Measurements from ENCODE around the gene LCN6. TPM values are rescaled to one million over a fixed set of nuclear protein-coding genes. Genes with fewer than 3 reads are reported as not detected.

The LCN6 gene
- total and polyA plus RNA-seq, 3 donors from 2014 or later: 7.8 to 19.1 (median 11.3) TPM

DNA sequence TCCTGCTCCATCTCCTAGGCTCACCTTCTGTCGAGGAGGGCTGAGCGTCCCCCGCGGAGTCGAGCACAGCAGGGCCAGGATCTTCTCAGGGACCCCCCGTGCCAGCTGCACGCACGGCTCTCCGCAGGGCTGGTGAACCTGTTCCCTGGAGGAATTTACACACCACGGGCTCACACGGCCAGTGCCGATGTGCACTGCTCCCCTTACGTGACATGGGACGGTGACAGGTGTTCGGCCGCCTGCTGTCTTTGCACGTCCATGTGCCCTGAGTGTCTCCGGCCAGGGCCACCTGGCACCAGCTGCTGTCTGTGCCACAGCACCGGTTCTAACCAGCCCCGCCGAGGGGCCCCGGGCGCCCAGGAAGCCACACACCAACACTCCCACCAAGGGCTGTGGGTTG lies 52.4 kb downstream of the LCN6 start:
- no peaks in the 10 kb centered on the region for H3K4me1 ChIP-seq
- H3K9me3 ChIP-seq: no peaks in the 10 kb centered on the region
- no peak for DNase-seq
- TF ChIP-seq CTCF (IDR thresholded peaks at IDR 0.05) (no peak), POLR2A (IDR thresholded peaks at IDR 0.05) (no peak)
- H3K4me3 ChIP-seq: no peak overlapping the region
- WGBS, 2 donors: 87 to 91% methylated on average over 12 to 23 of the region's 23 CpGs
- H3K36me3 ChIP-seq (ENCODE audit: low read depth, missing control alignments): no peaks in the 10 kb centered on the region
- H3K27me3 ChIP-seq: no peaks in the 10 kb centered on the region
- no peak overlapping the region for H3K27ac ChIP-seq
- intact Hi-C loops (cut with DNase I; ENCODE audit: low total_unique reads): no loop called here

DNA sequence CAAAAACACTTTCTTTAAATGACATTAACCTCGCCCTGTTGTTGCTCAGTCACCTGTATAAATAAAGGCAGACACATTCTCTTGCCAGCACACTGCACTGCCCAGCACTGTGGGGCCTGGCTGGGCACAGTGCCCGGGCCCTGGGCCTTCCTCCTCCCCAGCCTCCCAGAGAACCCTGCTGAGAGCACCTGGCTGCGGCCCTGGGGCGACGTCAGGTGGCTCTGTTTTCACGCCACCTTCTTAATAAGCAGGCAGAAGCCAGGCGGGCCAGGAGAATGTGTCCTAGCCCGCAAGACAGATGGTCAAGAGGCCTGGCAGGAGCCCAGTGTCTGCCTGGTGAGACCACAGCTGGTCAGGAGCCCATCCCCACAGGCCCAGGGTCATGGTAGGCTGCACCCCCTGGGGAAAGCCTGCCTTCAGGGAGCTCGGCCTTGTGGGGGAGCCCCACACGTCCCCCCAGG lies 52.9 kb downstream of the LCN6 start:
- WGBS, 2 donors: 76 to 83% methylated on average over 2 to 10 of the region's 10 CpGs
- H3K27ac ChIP-seq: no peak overlapping the region
- H3K4me1 ChIP-seq: no peaks in the 10 kb centered on the region
- DNase-seq: no peak
- H3K36me3 ChIP-seq (ENCODE audit: low read depth, missing control alignments): no peaks in the 10 kb centered on the region
- no peaks in the 10 kb centered on the region for H3K27me3 ChIP-seq
- intact Hi-C loops (cut with DNase I; ENCODE audit: low total_unique reads): no loop called here
- H3K4me3 ChIP-seq: no peak overlapping the region
- TF ChIP-seq POLR2A (IDR thresholded peaks at IDR 0.05) (no peak), CTCF (IDR thresholded peaks at IDR 0.05) (no peak)
- H3K9me3 ChIP-seq: no peaks in the 10 kb centered on the region

DNA sequence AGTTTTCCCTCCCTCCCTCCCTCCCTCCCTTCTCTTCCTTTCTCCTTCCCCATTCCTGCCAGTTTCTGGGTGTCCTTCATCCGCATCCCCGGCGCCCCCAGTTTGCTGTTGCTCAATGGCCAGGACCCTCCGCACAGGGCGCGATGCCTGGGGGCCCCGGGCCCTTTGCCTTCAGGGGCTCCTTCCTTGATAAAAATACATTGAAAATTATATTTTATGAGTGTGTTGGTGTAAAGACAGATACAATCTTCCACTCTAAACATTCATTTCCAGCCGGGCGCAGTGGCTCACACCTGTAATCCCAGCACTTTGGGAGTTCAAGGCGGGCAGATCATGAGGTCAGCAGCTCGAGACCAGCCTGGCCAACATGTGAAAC lies 53.5 kb downstream of the LCN6 start:
- Histone ChIP-seq H3K4me3 (no peak overlapping the region), H3K27ac (no peak overlapping the region), H3K36me3 (ENCODE audit: low read depth, missing control alignments) (no peaks in the 10 kb centered on the region), H3K9me3 (no peaks in the 10 kb centered on the region), H3K4me1 (no peaks in the 10 kb centered on the region), H3K27me3 (no peaks in the 10 kb centered on the region)
- WGBS, 2 donors: 91 to 96% methylated on average over 11 of the region's 11 CpGs
- TF ChIP-seq POLR2A (IDR thresholded peaks at IDR 0.05) (no peak), CTCF (IDR thresholded peaks at IDR 0.05) (no peak)
- DNase-seq: no peak
- intact Hi-C loops (cut with DNase I; ENCODE audit: low total_unique reads): no loop called here

DNA sequence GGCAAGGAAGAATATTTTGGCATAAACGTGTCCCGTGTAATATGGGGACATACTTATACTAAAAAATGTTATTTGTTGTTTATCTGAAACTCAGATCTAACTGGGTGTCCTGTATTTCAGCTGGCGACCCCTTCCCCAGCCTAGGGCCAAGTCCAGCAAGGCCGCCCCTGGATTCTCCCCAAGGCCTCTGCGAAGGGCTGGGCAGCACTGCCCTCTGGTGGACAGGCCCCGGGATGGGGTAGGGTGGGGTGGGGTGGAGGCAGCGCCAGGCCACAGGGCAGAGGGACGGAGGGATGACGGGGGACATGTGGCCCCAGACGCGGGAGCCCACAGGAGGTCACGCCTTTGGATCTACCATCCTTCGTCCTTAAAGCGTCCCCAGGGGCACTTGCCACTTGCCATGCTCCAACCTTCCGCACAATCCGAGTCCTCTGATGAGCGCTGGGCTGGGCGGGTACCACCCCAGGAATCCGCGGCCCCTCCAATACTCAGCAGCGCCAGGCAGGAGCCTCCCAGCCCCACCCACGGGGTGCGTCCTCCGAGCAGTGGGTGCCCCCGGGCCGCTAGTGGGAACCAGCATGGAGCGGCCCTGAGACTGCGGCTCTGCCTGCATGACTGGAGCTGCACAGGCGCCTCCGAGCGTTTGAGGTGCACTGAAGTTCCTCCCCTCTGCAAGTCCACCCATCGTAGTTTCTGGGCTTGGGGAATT lies 54.0 kb downstream of the LCN6 start:
- Histone ChIP-seq H3K36me3 (ENCODE audit: low read depth, missing control alignments) (no peaks in the 10 kb centered on the region), H3K4me1 (no peaks in the 10 kb centered on the region), H3K27me3 (no peaks in the 10 kb centered on the region), H3K27ac (no peak overlapping the region), H3K4me3 (no peak overlapping the region), H3K9me3 (no peaks in the 10 kb centered on the region)
- intact Hi-C loops (cut with DNase I; ENCODE audit: low total_unique reads): no loop called here
- DNase-seq: no peak
- WGBS, 2 donors: 58 to 66% methylated on average over 14 to 32 of the region's 32 CpGs
- TF ChIP-seq CTCF (IDR thresholded peaks at IDR 0.05) (peak in 2 of 3 experiments; percentile 31 to 53), POLR2A (IDR thresholded peaks at IDR 0.05) (no peak)

Small RNAs within 50 kb of the gene (microRNA-seq; reads per million reads assigned to microRNA genes)
- 0 to 1.4 reads per million in 2 donors for gene MIR6722 (ENCODE audit: borderline number of aligned reads in 2 of 2, borderline replicate concordance in 1 of 2)

Small RNAs within 50 kb of the gene (small RNA-seq; reads per million reads assigned to genes)
- 0 to 0.18 reads per million in 2 donors for gene ATP6V1G1P3
- gene MIR6722: 0 reads per million in 2 donors

Other genes starting within 250 kb of the LCN6 start
- 10 to 100 TPM; 32.4 to 34.1 TPM for gene NOTCH1, start 202.5 kb downstream of the LCN6 start, total RNA-seq
- 7.2 TPM for gene NOTCH1, start 202.5 kb downstream of the LCN6 start, polyA plus RNA-seq (ENCODE audit: insufficient read depth, low read depth, low replicate concordance)
- 100 to 1,000 TPM; 101 to 106 TPM for gene EGFL7, start 85.6 kb downstream of the LCN6 start, total RNA-seq
- gene EGFL7, start 85.6 kb downstream of the LCN6 start, polyA plus RNA-seq (ENCODE audit: insufficient read depth, low read depth, low replicate concordance): 68.5 TPM
- 10 to 100 TPM; 46.6 to 52.7 TPM for gene AGPAT2, start 61.1 kb downstream of the LCN6 start, total RNA-seq
- gene AGPAT2, start 61.1 kb downstream of the LCN6 start, polyA plus RNA-seq (ENCODE audit: insufficient read depth, low read depth, low replicate concordance): 34.2 TPM
- 10 to 100 TPM; 28.7 to 36.2 TPM for gene DIPK1B, start 36.0 kb downstream of the LCN6 start, total RNA-seq
- 23.3 TPM for gene DIPK1B, start 36.0 kb downstream of the LCN6 start, polyA plus RNA-seq (ENCODE audit: insufficient read depth, low read depth, low replicate concordance)
- gene LCN10, start 5.6 kb downstream of the LCN6 start, total RNA-seq: 10 to 100 TPM in 1 of 2 donors, 1 to 10 TPM in 1; 8.3 to 11.7 TPM
- 8.7 TPM for gene LCN10, start 5.6 kb downstream of the LCN6 start, polyA plus RNA-seq (ENCODE audit: insufficient read depth, low read depth, low replicate concordance)
- not detected for gene LCN8, start 9.7 kb upstream of the LCN6 start, total RNA-seq
- 2.0 TPM for gene LCN8, start 9.7 kb upstream of the LCN6 start, polyA plus RNA-seq (ENCODE audit: insufficient read depth, low read depth, low replicate concordance)
- under 1 TPM in 1 of 2 donors, not detected in 1; 0.68 TPM for gene LCN15, start 16.0 kb upstream of the LCN6 start, total RNA-seq
- 0.41 TPM for gene LCN15, start 16.0 kb upstream of the LCN6 start, polyA plus RNA-seq (ENCODE audit: insufficient read depth, low read depth, low replicate concordance)
- 100 to 1,000 TPM; 108 to 127 TPM for gene TMEM141, start 42.8 kb upstream of the LCN6 start, total RNA-seq
- gene TMEM141, start 42.8 kb upstream of the LCN6 start, polyA plus RNA-seq (ENCODE audit: insufficient read depth, low read depth, low replicate concordance): 80.4 TPM
- 10 to 100 TPM; 41.1 to 59.8 TPM for gene CCDC183, start 47.8 kb upstream of the LCN6 start, total RNA-seq
- gene CCDC183, start 47.8 kb upstream of the LCN6 start, polyA plus RNA-seq (ENCODE audit: insufficient read depth, low read depth, low replicate concordance): 37.8 TPM
- 100 to 1,000 TPM in 1 of 2 donors, 10 to 100 TPM in 1; 95.1 to 103 TPM for gene RABL6, start 59.4 kb upstream of the LCN6 start, total RNA-seq
- gene RABL6, start 59.4 kb upstream of the LCN6 start, polyA plus RNA-seq (ENCODE audit: insufficient read depth, low read depth, low replicate concordance): 69.1 TPM
- 10 to 100 TPM; 13.1 to 24.6 TPM for gene AJM1, start 94.0 kb upstream of the LCN6 start, total RNA-seq
- gene AJM1, start 94.0 kb upstream of the LCN6 start, polyA plus RNA-seq (ENCODE audit: insufficient read depth, low read depth, low replicate concordance): 4.0 TPM
- 100 to 1,000 TPM; 134 to 146 TPM for gene PHPT1, start 100.9 kb upstream of the LCN6 start, total RNA-seq
- gene PHPT1, start 100.9 kb upstream of the LCN6 start, polyA plus RNA-seq (ENCODE audit: insufficient read depth, low read depth, low replicate concordance): 146 TPM
- 10 to 100 TPM; 18.3 to 21.9 TPM for gene MAMDC4, start 103.8 kb upstream of the LCN6 start, total RNA-seq
- gene MAMDC4, start 103.8 kb upstream of the LCN6 start, polyA plus RNA-seq (ENCODE audit: insufficient read depth, low read depth, low replicate concordance): 8.1 TPM
- gene EDF1, start 117.8 kb upstream of the LCN6 start, total RNA-seq: 100 to 1,000 TPM; 278 to 330 TPM
- gene EDF1, start 117.8 kb upstream of the LCN6 start, polyA plus RNA-seq (ENCODE audit: insufficient read depth, low read depth, low replicate concordance): 368 TPM
- gene TRAF2, start 138.0 kb upstream of the LCN6 start, total RNA-seq: 10 to 100 TPM; 23.7 to 32.9 TPM
- 21.9 TPM for gene TRAF2, start 138.0 kb upstream of the LCN6 start, polyA plus RNA-seq (ENCODE audit: insufficient read depth, low read depth, low replicate concordance)
- gene FBXW5, start 196.2 kb upstream of the LCN6 start, total RNA-seq: 100 to 1,000 TPM; 509 to 749 TPM
- 452 TPM for gene FBXW5, start 196.2 kb upstream of the LCN6 start, polyA plus RNA-seq (ENCODE audit: insufficient read depth, low read depth, low replicate concordance)
- gene C8G, start 196.7 kb upstream of the LCN6 start, total RNA-seq: 1 to 10 TPM; 4.6 to 4.9 TPM
- gene C8G, start 196.7 kb upstream of the LCN6 start, polyA plus RNA-seq (ENCODE audit: insufficient read depth, low read depth, low replicate concordance): 4.6 TPM
- gene LCN12, start 203.7 kb upstream of the LCN6 start, total RNA-seq: 10 to 100 TPM; 11.5 to 27.8 TPM
- gene LCN12, start 203.7 kb upstream of the LCN6 start, polyA plus RNA-seq (ENCODE audit: insufficient read depth, low read depth, low replicate concordance): 27.1 TPM
- 1,000 to 10,000 TPM; 5,554 to 5,948 TPM for gene PTGDS, start 229.0 kb upstream of the LCN6 start, total RNA-seq
- 4,976 TPM for gene PTGDS, start 229.0 kb upstream of the LCN6 start, polyA plus RNA-seq (ENCODE audit: insufficient read depth, low read depth, low replicate concordance)
- gene LCNL1, start 234.5 kb upstream of the LCN6 start, total RNA-seq: 100 to 1,000 TPM in 1 of 2 donors, 10 to 100 TPM in 1; 59.3 to 131 TPM
- gene LCNL1, start 234.5 kb upstream of the LCN6 start, polyA plus RNA-seq (ENCODE audit: insufficient read depth, low read depth, low replicate concordance): 17.5 TPM
- gene PAXX, start 243.9 kb upstream of the LCN6 start, total RNA-seq: 10 to 100 TPM; 47.8 to 56.6 TPM
- gene PAXX, start 243.9 kb upstream of the LCN6 start, polyA plus RNA-seq (ENCODE audit: insufficient read depth, low read depth, low replicate concordance): 25.9 TPM
- 1 to 10 TPM; 1.8 to 1.9 TPM for gene CLIC3, start 248.0 kb upstream of the LCN6 start, total RNA-seq
- gene CLIC3, start 248.0 kb upstream of the LCN6 start, polyA plus RNA-seq (ENCODE audit: insufficient read depth, low read depth, low replicate concordance): 2.8 TPM

Data from testis (tissue), 3 donors.